ENCODE data around the gene APOO.

DNA sequence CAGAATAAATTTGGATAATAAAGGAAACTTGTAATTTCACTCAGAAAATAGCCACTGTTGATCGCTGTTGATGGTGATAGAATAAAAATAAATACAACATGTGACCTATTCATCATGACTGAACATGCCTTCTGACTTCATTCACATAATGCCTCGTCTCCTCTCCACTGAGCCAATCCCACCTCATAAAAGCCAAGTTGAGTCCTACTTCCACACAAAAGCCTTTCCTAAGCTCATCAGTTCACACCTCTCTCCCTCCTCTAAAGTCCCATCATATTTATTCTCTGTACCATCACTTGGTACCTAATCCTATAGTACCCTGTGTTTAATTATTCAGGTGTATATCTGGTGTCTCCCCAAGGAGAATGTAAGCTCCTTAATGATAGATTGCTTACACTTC lies 37.7 kb downstream of the APOO start:
- no peak for TF ChIP-seq CTCF (IDR thresholded peaks at IDR 0.05; ENCODE audit: low read depth, low read length, missing input control)
- TF ChIP-seq FOXA2 (IDR thresholded peaks at IDR 0.05): no peak
- no peak for TF ChIP-seq YY1 (IDR thresholded peaks at IDR 0.05)
- TF ChIP-seq, protein P1, sequence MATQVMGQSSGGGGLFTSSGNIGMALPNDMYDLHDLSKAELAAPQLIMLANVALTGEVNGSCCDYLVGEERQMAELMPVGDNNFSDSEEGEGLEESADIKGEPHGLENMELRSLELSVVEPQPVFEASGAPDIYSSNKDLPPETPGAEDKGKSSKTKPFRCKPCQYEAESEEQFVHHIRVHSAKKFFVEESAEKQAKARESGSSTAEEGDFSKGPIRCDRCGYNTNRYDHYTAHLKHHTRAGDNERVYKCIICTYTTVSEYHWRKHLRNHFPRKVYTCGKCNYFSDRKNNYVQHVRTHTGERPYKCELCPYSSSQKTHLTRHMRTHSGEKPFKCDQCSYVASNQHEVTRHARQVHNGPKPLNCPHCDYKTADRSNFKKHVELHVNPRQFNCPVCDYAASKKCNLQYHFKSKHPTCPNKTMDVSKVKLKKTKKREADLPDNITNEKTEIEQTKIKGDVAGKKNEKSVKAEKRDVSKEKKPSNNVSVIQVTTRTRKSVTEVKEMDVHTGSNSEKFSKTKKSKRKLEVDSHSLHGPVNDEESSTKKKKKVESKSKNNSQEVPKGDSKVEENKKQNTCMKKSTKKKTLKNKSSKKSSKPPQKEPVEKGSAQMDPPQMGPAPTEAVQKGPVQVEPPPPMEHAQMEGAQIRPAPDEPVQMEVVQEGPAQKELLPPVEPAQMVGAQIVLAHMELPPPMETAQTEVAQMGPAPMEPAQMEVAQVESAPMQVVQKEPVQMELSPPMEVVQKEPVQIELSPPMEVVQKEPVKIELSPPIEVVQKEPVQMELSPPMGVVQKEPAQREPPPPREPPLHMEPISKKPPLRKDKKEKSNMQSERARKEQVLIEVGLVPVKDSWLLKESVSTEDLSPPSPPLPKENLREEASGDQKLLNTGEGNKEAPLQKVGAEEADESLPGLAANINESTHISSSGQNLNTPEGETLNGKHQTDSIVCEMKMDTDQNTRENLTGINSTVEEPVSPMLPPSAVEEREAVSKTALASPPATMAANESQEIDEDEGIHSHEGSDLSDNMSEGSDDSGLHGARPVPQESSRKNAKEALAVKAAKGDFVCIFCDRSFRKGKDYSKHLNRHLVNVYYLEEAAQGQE (IDR thresholded peaks at IDR 0.05): no peak
- no peak for TF ChIP-seq RAD21 (IDR thresholded peaks at IDR 0.05)
